T-helper 17 cell (primary cell): ENCODE results near the gene UQCRC1. TPM values are rescaled to one million over a fixed set of nuclear protein-coding genes. Genes with fewer than 3 reads are reported as not detected.

Source experiments
- ATAC-seq: fragments of 150-1000 bp; cut with Tn5 transposase; 2 replicates; pipeline ENCODE4 v1.10.0; 2021; ENCODE audit warnings: mild to moderate bottlenecking, moderate library complexity
- DNase-seq, 3 donors: peaks; one replicate each; pipeline versions ENCODE4 v3.0.0 to v3.0.0-alpha.2; 2020 to 2021
- H3K9me3 ChIP-seq: one replicate; pipeline ENCODE4 v1.7.0; 2013; ENCODE audit warnings: low read length, mild to moderate bottlenecking; ENCODE audit not compliant: control insufficient read depth, poor library complexity, severe bottlenecking
- H3K27ac Mint-ChIP-seq: one replicate; pipeline ENCODE4 v1.8.0; 2022; ENCODE audit warnings: mild to moderate bottlenecking, moderate library complexity, mixed read lengths
- H3K27me3 Mint-ChIP-seq: one replicate; pipeline ENCODE4 v1.8.0; 2022; ENCODE audit warnings: mixed read lengths
- H3K36me3 Mint-ChIP-seq: one replicate; pipeline ENCODE4 v1.8.0; 2022; ENCODE audit warnings: low read depth, mixed read lengths
- H3K4me1 Mint-ChIP-seq: one replicate; pipeline ENCODE4 v1.8.0; 2022; ENCODE audit warnings: mild to moderate bottlenecking, mixed read lengths
- H3K4me3 Mint-ChIP-seq: one replicate; pipeline ENCODE4 v1.8.0; 2022; ENCODE audit warnings: mild to moderate bottlenecking, moderate library complexity, mixed read lengths
- total RNA-seq, 4 donors: library from RNA in 2 of 4; stranded (reverse) in 2 of 4; gene quantifications; one replicate each; pipeline ENCODE4 v1.2.3 and lab custom pipeline; 2022 to 2026

UQCRC1 gene
- total RNA-seq, 2 donors from 2014 or later: 86.1 to 92.1 TPM

GRCh38 chr3:48569808-48570450 lies 39.5 kb downstream of the UQCRC1 start:
- peaks cover 16% of the 10 kb centered on the region for H3K4me1 Mint-ChIP-seq
- H3K27me3 Mint-ChIP-seq: no peaks in the 10 kb centered on the region
- no peak overlapping the region for H3K4me3 Mint-ChIP-seq
- no peaks in the 10 kb centered on the region for H3K9me3 ChIP-seq
- ATAC-seq: no peak
- H3K36me3 Mint-ChIP-seq: no peaks in the 10 kb centered on the region
- H3K27ac Mint-ChIP-seq: no peak overlapping the region
- DNase-seq: no peak

DNA sequence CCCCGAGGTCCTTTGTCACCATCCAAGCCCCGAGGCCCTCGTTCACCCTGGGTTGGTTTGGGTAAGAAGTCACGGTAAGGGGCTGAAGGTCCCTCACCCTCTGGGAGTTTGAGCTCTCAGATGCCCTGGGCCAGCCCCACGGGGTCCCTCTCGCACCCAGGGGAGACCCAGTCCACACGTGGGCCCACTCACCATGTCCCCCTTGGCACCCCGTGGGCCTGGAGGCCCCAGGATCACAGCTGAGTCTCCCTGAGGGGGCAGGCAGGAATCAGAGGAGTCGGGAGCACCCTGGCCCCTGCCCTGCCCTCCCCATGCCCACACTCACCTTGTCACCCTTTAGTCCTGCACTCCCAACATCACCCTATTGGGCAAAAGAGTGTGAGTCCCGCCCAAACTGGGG lies 40.0 kb downstream of the UQCRC1 start:
- no peak for ATAC-seq
- no peak for DNase-seq
- no peak overlapping the region for H3K27ac Mint-ChIP-seq
- H3K4me3 Mint-ChIP-seq: no peak overlapping the region
- H3K9me3 ChIP-seq: no peaks in the 10 kb centered on the region
- no peaks in the 10 kb centered on the region for H3K36me3 Mint-ChIP-seq
- H3K27me3 Mint-ChIP-seq: no peaks in the 10 kb centered on the region
- peaks cover 16% of the 10 kb centered on the region for H3K4me1 Mint-ChIP-seq

DNA sequence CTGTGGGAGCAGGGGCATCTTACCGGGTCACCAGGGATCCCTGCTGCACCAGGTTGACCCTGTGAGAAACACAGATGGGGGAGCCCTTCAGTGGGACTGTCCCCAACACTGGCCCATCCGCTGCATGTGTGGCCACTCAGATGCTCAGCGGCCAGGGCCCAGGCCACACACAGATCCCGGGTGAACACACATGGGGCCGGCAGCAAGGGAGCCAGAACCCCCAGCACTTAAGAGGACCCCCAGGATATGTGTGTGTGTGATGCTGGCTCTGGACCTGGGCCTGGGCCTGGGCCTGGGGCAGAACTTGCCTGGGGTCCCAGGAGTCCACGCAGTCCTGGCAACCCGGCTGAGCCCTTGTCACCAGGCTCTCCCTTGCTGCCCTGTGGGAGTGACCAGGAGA lies 41.0 kb downstream of the UQCRC1 start:
- H3K4me1 Mint-ChIP-seq: peaks cover 13% of the 10 kb centered on the region
- no peak overlapping the region for H3K27ac Mint-ChIP-seq

DNA sequence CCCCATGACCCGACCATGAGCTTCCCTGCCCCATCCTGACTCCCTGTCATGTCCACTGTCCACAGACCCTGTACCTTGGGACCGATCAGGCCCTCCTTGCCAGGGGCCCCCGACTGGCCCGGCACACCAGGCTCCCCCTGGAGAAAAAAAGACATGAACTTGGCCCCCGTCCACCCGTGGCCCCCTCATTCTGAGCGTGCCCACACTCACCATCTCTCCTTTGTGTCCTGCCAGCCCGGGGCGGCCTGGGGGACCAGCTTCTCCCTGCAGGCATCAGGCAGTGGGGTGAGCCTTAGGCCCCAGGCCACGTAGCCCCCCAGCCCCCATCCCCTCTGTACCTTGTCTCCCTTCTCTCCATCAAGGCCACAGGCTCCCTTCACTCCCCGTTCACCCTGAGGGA lies 41.9 kb downstream of the UQCRC1 start:
- no peaks in the 10 kb centered on the region for H3K9me3 ChIP-seq
- Mint-ChIP-seq H3K36me3 (no peaks in the 10 kb centered on the region), H3K27me3 (no peaks in the 10 kb centered on the region), H3K27ac (no peak overlapping the region), H3K4me1 (peaks cover 16% of the 10 kb centered on the region), H3K4me3 (no peak overlapping the region)
- ATAC-seq (no peak), DNase-seq (no peak)

More for the DNA sequence above, 41.0 kb downstream of the UQCRC1 start:
- H3K4me3 Mint-ChIP-seq: no peak overlapping the region
- no peaks in the 10 kb centered on the region for H3K36me3 Mint-ChIP-seq
- DNase-seq (no peak), ATAC-seq (no peak)
- H3K9me3 ChIP-seq: no peaks in the 10 kb centered on the region
- H3K27me3 Mint-ChIP-seq: no peaks in the 10 kb centered on the region

DNA sequence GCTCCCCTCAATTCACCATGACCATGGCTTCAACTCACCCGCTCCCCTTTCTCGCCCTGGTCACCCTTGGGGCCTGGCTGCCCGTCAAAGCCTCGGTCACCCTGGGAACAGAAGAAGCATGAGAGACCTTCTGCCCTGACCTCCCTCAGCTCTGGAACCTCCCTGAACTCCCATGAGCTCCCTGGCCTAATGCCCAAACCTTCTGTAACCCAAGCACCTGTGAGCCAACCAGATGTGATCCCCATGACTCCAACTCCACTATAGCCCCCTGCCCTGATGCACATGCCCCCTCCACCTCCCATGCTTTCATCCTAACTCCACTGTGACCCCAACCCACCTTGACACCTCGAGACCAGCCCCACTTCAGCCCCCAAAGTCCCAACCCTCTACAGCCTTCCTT lies 42.4 kb downstream of the UQCRC1 start:
- Mint-ChIP-seq H3K36me3 (no peaks in the 10 kb centered on the region), H3K27me3 (no peaks in the 10 kb centered on the region), H3K4me1 (peaks cover 16% of the 10 kb centered on the region), H3K4me3 (no peak overlapping the region), H3K27ac (no peak overlapping the region)
- no peaks in the 10 kb centered on the region for H3K9me3 ChIP-seq
- no peak for DNase-seq
- no peak for ATAC-seq

GRCh38 chr3:48566401-48566760 lies 43.1 kb downstream of the UQCRC1 start:
- no peak overlapping the region for H3K4me3 Mint-ChIP-seq
- H3K27ac Mint-ChIP-seq: no peak overlapping the region
- DNase-seq (no peak), ATAC-seq (no peak)
- no peaks in the 10 kb centered on the region for H3K9me3 ChIP-seq
- H3K36me3 Mint-ChIP-seq: no peaks in the 10 kb centered on the region
- H3K4me1 Mint-ChIP-seq: peaks cover 16% of the 10 kb centered on the region
- no peaks in the 10 kb centered on the region for H3K27me3 Mint-ChIP-seq

- Mint-ChIP-seq H3K36me3 (no peaks in the 10 kb centered on the region), H3K27me3 (no peaks in the 10 kb centered on the region), H3K4me3 (no peak overlapping the region), H3K27ac (peak overlapping the region; percentile 67), H3K4me1 (peaks cover 16% of the 10 kb centered on the region)
- ATAC-seq: no peak
- DNase-seq: no peak
- H3K9me3 ChIP-seq: no peaks in the 10 kb centered on the region
These were observed 43.6 kb downstream of the UQCRC1 start for GRCh38 chr3:48565591-48566400.

- peak overlapping the region; percentile 67 for H3K27ac Mint-ChIP-seq
- H3K36me3 Mint-ChIP-seq: no peaks in the 10 kb centered on the region
- peaks cover 19% of the 10 kb centered on the region for H3K4me1 Mint-ChIP-seq
- no peaks in the 10 kb centered on the region for H3K27me3 Mint-ChIP-seq
- DNase-seq (no peak), ATAC-seq (no peak)
- H3K4me3 Mint-ChIP-seq: no peak overlapping the region
- H3K9me3 ChIP-seq: no peaks in the 10 kb centered on the region
These were observed 44.3 kb downstream of the UQCRC1 start for GRCh38 chr3:48565186-48565585.

- Mint-ChIP-seq H3K27me3 (no peaks in the 10 kb centered on the region), H3K36me3 (no peaks in the 10 kb centered on the region), H3K4me3 (no peak overlapping the region), H3K27ac (no peak overlapping the region), H3K4me1 (peaks cover 17% of the 10 kb centered on the region)
- ATAC-seq: no peak
- DNase-seq: no peak
- H3K9me3 ChIP-seq: no peaks in the 10 kb centered on the region
These were observed 44.8 kb downstream of the UQCRC1 start for GRCh38 chr3:48564667-48565066.

- H3K9me3 ChIP-seq: no peaks in the 10 kb centered on the region
- H3K27me3 Mint-ChIP-seq: peaks cover 6% of the 10 kb centered on the region
- no peaks in the 10 kb centered on the region for H3K36me3 Mint-ChIP-seq
- H3K4me3 Mint-ChIP-seq: no peak overlapping the region
- no peak overlapping the region for H3K27ac Mint-ChIP-seq
- H3K4me1 Mint-ChIP-seq: peaks cover 16% of the 10 kb centered on the region
- DNase-seq: no peak
- ATAC-seq: peak; percentile 53
These were observed 45.4 kb downstream of the UQCRC1 start for GRCh38 chr3:48564022-48564421.

- no peaks in the 10 kb centered on the region for H3K9me3 ChIP-seq
- ATAC-seq: no peak
- H3K27me3 Mint-ChIP-seq: peaks cover 9% of the 10 kb centered on the region
- H3K4me3 Mint-ChIP-seq: no peak within 1 kb of the TSS
- peaks cover 19% of the 10 kb centered on the region for H3K4me1 Mint-ChIP-seq
- H3K27ac Mint-ChIP-seq: peak within 1 kb of the TSS; percentile 57
- DNase-seq: no peak
- H3K36me3 Mint-ChIP-seq: no peaks in the 10 kb centered on the region
These were observed 46.0 kb downstream of the UQCRC1 start, which contains the start of gene UCN2 for GRCh38 chr3:48563382-48563918. UCN2 (minus strand) TSS chr3:48563781; CDS start chr3:48563124, 657 bp downstream.

- H3K27ac Mint-ChIP-seq: peak overlapping the region; percentile 57
- H3K4me3 Mint-ChIP-seq: no peak overlapping the region
- no peaks in the 10 kb centered on the region for H3K9me3 ChIP-seq
- H3K36me3 Mint-ChIP-seq: no peaks in the 10 kb centered on the region
- peaks cover 9% of the 10 kb centered on the region for H3K27me3 Mint-ChIP-seq
- ATAC-seq (no peak), DNase-seq (no peak)
- peaks cover 23% of the 10 kb centered on the region for H3K4me1 Mint-ChIP-seq
These were observed 46.9 kb downstream of the UQCRC1 start for GRCh38 chr3:48562367-48563095.

- no peak for DNase-seq
- Mint-ChIP-seq H3K4me1 (peaks cover 27% of the 10 kb centered on the region), H3K36me3 (no peaks in the 10 kb centered on the region), H3K27me3 (peaks cover 9% of the 10 kb centered on the region), H3K4me3 (no peak overlapping the region), H3K27ac (no peak overlapping the region)
- no peaks in the 10 kb centered on the region for H3K9me3 ChIP-seq
- ATAC-seq: no peak
These were observed 48.3 kb downstream of the UQCRC1 start for GRCh38 chr3:48561045-48561736.
